ENCODE results near the gene ITGB4. TPM values are rescaled to one million over a fixed set of nuclear protein-coding genes. Genes with fewer than 3 reads are reported as not detected.

Gene ITGB4
- total and polyA plus RNA-seq, 2 donors (not counting 3 experiments of a cell fraction or from before 2014, with no cell fraction given) = 4.2 to 6.7 TPM

DNA sequence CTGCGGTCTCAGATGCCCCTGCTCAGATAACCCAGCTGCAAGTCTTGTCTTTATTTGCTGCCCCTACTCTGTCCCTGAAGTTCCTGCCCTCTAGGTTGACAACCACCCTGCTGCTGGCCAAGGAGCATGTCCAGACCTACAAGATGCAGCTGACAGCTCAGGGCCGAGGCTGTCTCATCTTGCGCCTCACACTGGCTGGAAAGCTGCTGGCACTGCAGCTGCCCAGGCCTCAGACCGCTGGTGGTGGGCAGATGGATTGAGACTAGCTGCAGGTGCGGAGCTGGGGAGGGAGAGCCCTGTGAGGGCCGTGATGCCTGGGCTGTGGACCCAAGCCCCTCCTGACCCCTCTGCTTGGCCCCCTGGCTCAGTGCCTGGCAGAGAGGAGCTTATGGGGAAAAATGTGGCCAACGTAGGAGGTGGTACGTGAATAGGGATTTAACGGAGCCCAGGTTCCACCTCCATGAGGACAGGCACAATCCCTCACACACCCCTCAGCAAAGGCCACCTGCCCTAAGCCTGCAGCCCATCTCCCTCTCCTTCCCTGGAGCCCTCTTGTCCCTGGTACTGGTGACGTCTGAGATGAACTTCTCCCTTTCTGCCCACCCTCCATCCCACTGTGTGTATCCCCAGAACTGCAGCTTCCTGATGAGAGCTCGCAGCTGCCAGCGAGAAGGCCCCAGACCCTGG lies 52.0 kb downstream of the ITGB4 start:
- peaks cover 6% of the 10 kb centered on the region for H4K20me1 ChIP-seq (replicated peaks; ENCODE audit: control insufficient read depth, extremely low read depth, insufficient read depth, low read length)

More for the DNA sequence above, 52.0 kb downstream of the ITGB4 start:
- intact Hi-C loops (cut with micrococcal nuclease) = loop anchor here (10.0 kb wide), 1 partner anchor 232 kb away; the partner anchor contains the start of gene CDK3
- H3K4me2 ChIP-seq (ENCODE audit: insufficient read depth, low read length) = no peak overlapping the region
- TF ChIP-seq FOS (IDR thresholded peaks at IDR 0.05; ENCODE audit: borderline replicate concordance, insufficient read depth, low read length) (no peak), POLR2A (IDR thresholded peaks at IDR 0.05; ENCODE audit: low read depth, low read length) (no peak), GATA2 (IDR thresholded peaks at IDR 0.05; ENCODE audit: insufficient read depth, insufficient read length, low read depth, low read length) (no peak), POLR2AphosphoS5 (IDR thresholded peaks at IDR 0.05; ENCODE audit: insufficient read depth, low read depth, low read length) (no peak), EZH2 (IDR thresholded peaks at IDR 0.05; ENCODE audit: borderline replicate concordance, low read depth, low read length, severe bottlenecking) (no peak), JUN (IDR thresholded peaks at IDR 0.05; ENCODE audit: borderline replicate concordance, insufficient read depth, insufficient read length, low read depth) (no peak), MYC (IDR thresholded peaks at IDR 0.05; ENCODE audit: low read depth, low read length) (no peak)
- TF ChIP-seq, protein P1, sequence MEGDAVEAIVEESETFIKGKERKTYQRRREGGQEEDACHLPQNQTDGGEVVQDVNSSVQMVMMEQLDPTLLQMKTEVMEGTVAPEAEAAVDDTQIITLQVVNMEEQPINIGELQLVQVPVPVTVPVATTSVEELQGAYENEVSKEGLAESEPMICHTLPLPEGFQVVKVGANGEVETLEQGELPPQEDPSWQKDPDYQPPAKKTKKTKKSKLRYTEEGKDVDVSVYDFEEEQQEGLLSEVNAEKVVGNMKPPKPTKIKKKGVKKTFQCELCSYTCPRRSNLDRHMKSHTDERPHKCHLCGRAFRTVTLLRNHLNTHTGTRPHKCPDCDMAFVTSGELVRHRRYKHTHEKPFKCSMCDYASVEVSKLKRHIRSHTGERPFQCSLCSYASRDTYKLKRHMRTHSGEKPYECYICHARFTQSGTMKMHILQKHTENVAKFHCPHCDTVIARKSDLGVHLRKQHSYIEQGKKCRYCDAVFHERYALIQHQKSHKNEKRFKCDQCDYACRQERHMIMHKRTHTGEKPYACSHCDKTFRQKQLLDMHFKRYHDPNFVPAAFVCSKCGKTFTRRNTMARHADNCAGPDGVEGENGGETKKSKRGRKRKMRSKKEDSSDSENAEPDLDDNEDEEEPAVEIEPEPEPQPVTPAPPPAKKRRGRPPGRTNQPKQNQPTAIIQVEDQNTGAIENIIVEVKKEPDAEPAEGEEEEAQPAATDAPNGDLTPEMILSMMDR (IDR thresholded peaks at IDR 0.05; ENCODE audit: extremely low read depth in 1 of 2, insufficient read depth in 1 of 2, low read depth in 1 of 2, low read length in 2 of 2) = no peak
- TF ChIP-seq, protein P2, sequence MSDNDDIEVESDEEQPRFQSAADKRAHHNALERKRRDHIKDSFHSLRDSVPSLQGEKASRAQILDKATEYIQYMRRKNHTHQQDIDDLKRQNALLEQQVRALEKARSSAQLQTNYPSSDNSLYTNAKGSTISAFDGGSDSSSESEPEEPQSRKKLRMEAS (IDR thresholded peaks at IDR 0.05; ENCODE audit: insufficient read depth, insufficient read length) = no peak
- no peaks in the 10 kb centered on the region for H3K27me3 ChIP-seq (ENCODE audit: control insufficient read depth in 2 of 2, insufficient read depth in 2 of 2, low read length in 2 of 2)
- H3K9ac ChIP-seq (replicated peaks; ENCODE audit: extremely low read depth, insufficient read depth, low read length) = no peak overlapping the region
- no peak for DNase-seq (ENCODE audit: low read depth, low spot score)
- H3K36me3 ChIP-seq (ENCODE audit: control insufficient read depth in 2 of 2, extremely low read depth in 1 of 2, insufficient read depth in 2 of 2, low read length in 2 of 2) = peaks cover 11 to 14% of the 10 kb centered on the region in 2 experiments
- peaks cover 9% of the 10 kb centered on the region for H3K4me1 ChIP-seq (ENCODE audit: control insufficient read depth, extremely low read depth, insufficient read depth, low read length)
- no peaks in the 10 kb centered on the region for H3K9me3 ChIP-seq (replicated peaks; ENCODE audit: control insufficient read depth, insufficient read depth, low read length)
- H3K9me1 ChIP-seq (replicated peaks; ENCODE audit: control insufficient read depth, extremely low read depth, insufficient read depth, low read length) = no peaks in the 10 kb centered on the region
- no peak overlapping the region for H2AFZ ChIP-seq (ENCODE audit: low read depth, low read length)
- no peak for FAIRE-seq
- H3K4me3 ChIP-seq (replicated peaks in 1 of 3; ENCODE audit: insufficient read depth in 1 of 3, low read depth in 1 of 3, low read length in 3 of 3) = no peak overlapping the region
- H3K79me2 ChIP-seq (ENCODE audit: control insufficient read depth, insufficient read depth, low read length) = peaks cover 10% of the 10 kb centered on the region
- ChIA-PET CTCF (interaction anchor here (0.7 to 3.5 kb wide), 9 partner anchors 8 to 139 kb away, joined by 3 to 29 read pairs (median 3); partner anchors contain the start of genes GALK1 and UNK), POLR2A (interaction anchor here (0.8 to 5.2 kb wide), 4 partner anchors 8 to 92 kb away, joined by 3 to 24 read pairs (median 3); partner anchors contain the start of gene GALK1)
- dilution Hi-C loops (cut with MboI; ENCODE audit: extremely low pct_ligation_motif_present, low sequenced_read_pairs) = no loop called here
- BruUV-seq (replicated peaks) = no TSS peak
- no peak overlapping the region for H3K27ac ChIP-seq (ENCODE audit: insufficient read depth, low read depth, low read length)
